Nephron (organoid): ENCODE results near the gene STOML2.

Experiments used
- H3K27ac Mint-ChIP-seq, 3 experiments: 2 replicates each; pipeline ENCODE4 v1.8.0; 2020; ENCODE audit warnings: mixed read lengths in 3 of 3, mild to moderate bottlenecking in 2 of 3, moderate library complexity in 1 of 3
- H3K27me3 Mint-ChIP-seq: 2 replicates; pipeline ENCODE4 v1.8.0; 2021; ENCODE audit warnings: low read depth, mild to moderate bottlenecking, moderate library complexity, mixed read lengths
- H3K36me3 Mint-ChIP-seq: 2 replicates; pipeline ENCODE4 v1.8.0; 2020; ENCODE audit warnings: low read depth, mixed read lengths
- H3K4me1 Mint-ChIP-seq: 2 replicates; pipeline ENCODE4 v1.8.0; 2020; ENCODE audit warnings: mixed read lengths
- H3K4me3 Mint-ChIP-seq, 3 experiments: 2 replicates each; pipeline ENCODE4 v1.8.0; 2020; ENCODE audit warnings: mild to moderate bottlenecking in 3 of 3, mixed read lengths in 3 of 3, moderate library complexity in 2 of 3
- H3K9me3 Mint-ChIP-seq: 2 replicates; pipeline ENCODE4 v1.8.0; 2020; ENCODE audit warnings: mixed read lengths
- CTCF ChIP-seq, 3 experiments: fragments of 200-600 bp; sonication (generic); IDR thresholded peaks; one replicate each; pipeline ENCODE4 v1.5.0; 2021; ENCODE audit warnings: antibody characterized with exemption in 3 of 3; ENCODE audit not compliant: unreplicated experiment in 3 of 3

The STOML2 gene

GRCh38 chr9:35072461-35073278 lies 30.3 kb downstream of the STOML2 start, which contains the start of gene VCP:
VCP (minus strand) TSS chr9:35072625; CDS start chr9:35072353, 272 bp downstream.
- Mint-ChIP-seq H3K4me1 (peaks cover 47% of the 10 kb centered on the region), H3K27ac (peak within 1 kb of the TSS; percentile 94 to 97 (median 96)), H3K4me3 (peak within 1 kb of the TSS; percentile 85 to 90 (median 90)), H3K27me3 (no peaks in the 10 kb centered on the region), H3K36me3 (peaks cover 45% of the 10 kb centered on the region), H3K9me3 (no peaks in the 10 kb centered on the region)
- no peak for TF ChIP-seq CTCF (IDR thresholded peaks at IDR 0.05; ENCODE audit: unreplicated experiment in 3 of 3)

GRCh38 chr9:35071814-35072460 lies 31.0 kb downstream of the STOML2 start:
- Mint-ChIP-seq H3K36me3 (peaks cover 52% of the 10 kb centered on the region), H3K4me1 (peaks cover 41% of the 10 kb centered on the region), H3K27me3 (no peaks in the 10 kb centered on the region), H3K27ac (peak overlapping the region; percentile 94 to 97 (median 96)), H3K4me3 (peak overlapping the region; percentile 85 to 90 (median 90)), H3K9me3 (no peaks in the 10 kb centered on the region)
- TF ChIP-seq CTCF (IDR thresholded peaks at IDR 0.05; ENCODE audit: unreplicated experiment in 3 of 3), result peak in 2 of 3 experiments; percentile 24 to 53

- Mint-ChIP-seq H3K27me3 (no peaks in the 10 kb centered on the region), H3K4me1 (peaks cover 41% of the 10 kb centered on the region), H3K27ac (peak overlapping the region; percentile 91 to 96 (median 94)), H3K9me3 (no peaks in the 10 kb centered on the region), H3K4me3 (peak overlapping the region; percentile 85 to 90 (median 90)), H3K36me3 (peaks cover 55% of the 10 kb centered on the region)
- TF ChIP-seq CTCF (IDR thresholded peaks at IDR 0.05; ENCODE audit: unreplicated experiment in 3 of 3), result no peak
Measured at GRCh38 chr9:35070823-35071813, 31.8 kb downstream of the STOML2 start.

- H3K36me3 Mint-ChIP-seq, result peaks cover 53% of the 10 kb centered on the region
- H3K27me3 Mint-ChIP-seq, result no peaks in the 10 kb centered on the region
- peak overlapping the region; percentile 46 to 74 (median 53) for H3K4me3 Mint-ChIP-seq
- H3K27ac Mint-ChIP-seq, result peak overlapping the region in 2 of 3 experiments; percentile 58 to 59
- TF ChIP-seq CTCF (IDR thresholded peaks at IDR 0.05; ENCODE audit: unreplicated experiment in 3 of 3), result no peak
- H3K4me1 Mint-ChIP-seq, result peaks cover 41% of the 10 kb centered on the region
- no peaks in the 10 kb centered on the region for H3K9me3 Mint-ChIP-seq
Measured at GRCh38 chr9:35069020-35069419, 33.9 kb downstream of the STOML2 start.

- Mint-ChIP-seq H3K9me3 (no peaks in the 10 kb centered on the region), H3K4me1 (peaks cover 36% of the 10 kb centered on the region), H3K27me3 (no peaks in the 10 kb centered on the region), H3K4me3 (peak overlapping the region in 1 of 3 experiments; percentile 29), H3K36me3 (peaks cover 63% of the 10 kb centered on the region), H3K27ac (no peak overlapping the region)
- no peak for TF ChIP-seq CTCF (IDR thresholded peaks at IDR 0.05; ENCODE audit: unreplicated experiment in 3 of 3)
Measured at GRCh38 chr9:35067056-35067455, 35.9 kb downstream of the STOML2 start.
